Caco-2 (cell line): ENCODE data around the gene DCUN1D3. TPM values are rescaled to one million over a fixed set of nuclear protein-coding genes. Genes with fewer than 3 reads are reported as not detected.

ENCODE experiments used
- BruUV-seq: library from RNA; stranded (reverse); fragments of 400-500 nt; replicated peaks from 2 replicates; lab custom pipeline; 2021; lab: Mats Ljungman, UMichigan
- CTCF ChIA-PET: fragments of 300-600 bp; sonication (Branson Sonifier 250); formaldehyde crosslinking; loops from one replicate; lab custom pipeline; 2022; ENCODE audit warnings: antibody characterized with exemption; lab: Charles Lee
- POLR2A ChIA-PET: fragments of 300-600 bp; sonication (Branson Sonifier 250); formaldehyde crosslinking; loops from one replicate; lab custom pipeline; 2022; ENCODE audit warnings: antibody characterized with exemption; lab: Charles Lee
- DNase-seq, 2 experiments: peaks; one replicate each; pipeline versions ENCODE4 v3.0.0 to v3.0.0-alpha.2; 2020 to 2022
- H3K27me3 ChIP-seq: replicated peaks from 2 replicates; pipeline ENCODE4 v1.6.0; 2011; ENCODE audit warnings: low read length; ENCODE audit not compliant: control insufficient read depth, insufficient read depth
- H3K36me3 ChIP-seq: 2 replicates; pipeline ENCODE4 v1.5.1; 2011; ENCODE audit warnings: low read length; ENCODE audit not compliant: control insufficient read depth, insufficient read depth
- H3K4me1 ChIP-seq: fragments of 250-450 bp; sonication (Bioruptor Pico); 2 replicates; pipeline ENCODE4 v1.5.1; 2020; ENCODE audit warnings: mild to moderate bottlenecking
- H3K4me3 ChIP-seq: 2 replicates; pipeline ENCODE4 v1.5.1; 2011; ENCODE audit warnings: low read depth, mild to moderate bottlenecking, control low read depth, low read length
- H3K9me3 ChIP-seq: fragments of 250-450 bp; sonication (Bioruptor Pico); 2 replicates; pipeline ENCODE4 v1.5.1; 2020; ENCODE audit warnings: mild to moderate bottlenecking, moderate library complexity
- H3K27ac Mint-ChIP-seq: one replicate; pipeline ENCODE4 v1.8.0; 2022; ENCODE audit warnings: mixed read lengths; ENCODE audit not compliant: unreplicated experiment
- H3K27me3 Mint-ChIP-seq: one replicate; pipeline ENCODE4 v1.8.0; 2022; ENCODE audit warnings: mixed read lengths; ENCODE audit not compliant: insufficient read depth, unreplicated experiment
- H3K36me3 Mint-ChIP-seq: one replicate; pipeline ENCODE4 v1.8.0; 2022; ENCODE audit warnings: mild to moderate bottlenecking, mixed read lengths; ENCODE audit not compliant: insufficient read depth, unreplicated experiment
- H3K4me1 Mint-ChIP-seq: one replicate; pipeline ENCODE4 v1.8.0; 2022; ENCODE audit warnings: low read depth, mixed read lengths; ENCODE audit not compliant: unreplicated experiment
- H3K4me3 Mint-ChIP-seq: one replicate; pipeline ENCODE4 v1.8.0; 2022; ENCODE audit warnings: mild to moderate bottlenecking, moderate library complexity, mixed read lengths; ENCODE audit not compliant: unreplicated experiment
- H3K9me3 Mint-ChIP-seq: one replicate; pipeline ENCODE4 v1.8.0; 2022; ENCODE audit warnings: mixed read lengths; ENCODE audit not compliant: unreplicated experiment
- CTCF ChIP-seq, 2 experiments: fragments of 200-600 bp in 1 of 2; IDR thresholded peaks; 1 replicate in 1 of 2; 2 replicates in 1 of 2; pipeline versions ENCODE4 v1.5.1 to v1.8.0; 2011 to 2022; ENCODE audit warnings: antibody characterized with exemption in 1 of 2, control low read depth in 1 of 2, inconsistent platforms in 1 of 2, low read depth in 1 of 2, low read length in 1 of 2, mild to moderate bottlenecking in 1 of 2, moderate library complexity in 1 of 2; ENCODE audit not compliant: insufficient read depth in 1 of 2, severe bottlenecking in 1 of 2, unreplicated experiment in 1 of 2
- intact Hi-C: fragments of 100-400 bp; cut with micrococcal nuclease; formaldehyde crosslinking; loops from one replicate; pipeline ENCODE4 v1.10.0; 2022; ENCODE audit not compliant: unreplicated experiment
- total RNA-seq: library from RNA; stranded (reverse); gene quantifications from 2 replicates; pipeline ENCODE4 v1.2.3, GENCODE V29; 2022

The DCUN1D3 gene
- total RNA-seq, 1 experiment from 2014 or later = 19.2 TPM

GRCh38 chr16:20874088-20874581 is 26.0 kb downstream of the DCUN1D3 start:
- intact Hi-C loops = no loop called here
- Histone ChIP-seq H3K36me3 (no peaks in the 10 kb centered on the region; the same call in 1 of the 2 replicates), H3K27me3 (no peaks in the 10 kb centered on the region), H3K4me3 (no peak overlapping the region), H3K4me1 (peaks cover 17% of the 10 kb centered on the region), H3K9me3 (no peaks in the 10 kb centered on the region)
- H3K4me3 Mint-ChIP-seq = no peak overlapping the region
- no peak for DNase-seq
- H3K36me3 Mint-ChIP-seq = peaks cover 8% of the 10 kb centered on the region
- no peaks in the 10 kb centered on the region for H3K27me3 Mint-ChIP-seq
- BruUV-seq = no TSS peak
- H3K4me1 Mint-ChIP-seq = peaks cover under 1% of the 10 kb centered on the region
- no peaks in the 10 kb centered on the region for H3K9me3 Mint-ChIP-seq
- no peak overlapping the region for H3K27ac Mint-ChIP-seq
- CTCF ChIA-PET = interaction anchor here (0.7 to 1.4 kb wide), 2 partner anchors 10 to 73 kb away, joined by 3 to 6 read pairs; no protein-coding TSS in a partner anchor
- POLR2A ChIA-PET = no interaction called here
- no peak for TF ChIP-seq CTCF (IDR thresholded peaks at IDR 0.05; ENCODE audit: insufficient read depth in 1 of 2, low read depth in 1 of 2, low read length in 1 of 2, severe bottlenecking in 1 of 2, unreplicated experiment in 1 of 2)

- H3K27me3 ChIP-seq = no peaks in the 10 kb centered on the region
- CTCF ChIA-PET = interaction anchor here (0.7 kb wide), 1 partner anchor 73 kb away, joined by 3 read pairs; no protein-coding TSS in a partner anchor
- no peak for DNase-seq
- H3K4me3 Mint-ChIP-seq = no peak overlapping the region
- no TSS peak for BruUV-seq
- intact Hi-C loops = no loop called here
- no peaks in the 10 kb centered on the region; the same call in 1 of the 2 replicates for H3K36me3 ChIP-seq
- TF ChIP-seq CTCF (IDR thresholded peaks at IDR 0.05; ENCODE audit: insufficient read depth in 1 of 2, low read depth in 1 of 2, low read length in 1 of 2, severe bottlenecking in 1 of 2, unreplicated experiment in 1 of 2) = no peak
- POLR2A ChIA-PET = no interaction called here
- peaks cover 9% of the 10 kb centered on the region for H3K4me1 ChIP-seq
- H3K27ac Mint-ChIP-seq = no peak overlapping the region
- H3K4me3 ChIP-seq = no peak overlapping the region
- no peaks in the 10 kb centered on the region for H3K4me1 Mint-ChIP-seq
- no peaks in the 10 kb centered on the region for H3K9me3 ChIP-seq
- H3K9me3 Mint-ChIP-seq = no peaks in the 10 kb centered on the region
- H3K27me3 Mint-ChIP-seq = no peaks in the 10 kb centered on the region
- peaks cover 8% of the 10 kb centered on the region for H3K36me3 Mint-ChIP-seq
These were observed 26.8 kb downstream of the DCUN1D3 start for GRCh38 chr16:20873331-20873730.

- Histone ChIP-seq H3K4me3 (no peak overlapping the region), H3K4me1 (peaks cover 5% of the 10 kb centered on the region), H3K9me3 (no peaks in the 10 kb centered on the region), H3K27me3 (no peaks in the 10 kb centered on the region), H3K36me3 (no peaks in the 10 kb centered on the region; the same call in 1 of the 2 replicates)
- CTCF ChIA-PET = no interaction called here
- no peaks in the 10 kb centered on the region for H3K4me1 Mint-ChIP-seq
- no peaks in the 10 kb centered on the region for H3K9me3 Mint-ChIP-seq
- no peak overlapping the region for H3K4me3 Mint-ChIP-seq
- no peaks in the 10 kb centered on the region for H3K27me3 Mint-ChIP-seq
- TF ChIP-seq CTCF (IDR thresholded peaks at IDR 0.05; ENCODE audit: insufficient read depth in 1 of 2, low read depth in 1 of 2, low read length in 1 of 2, severe bottlenecking in 1 of 2, unreplicated experiment in 1 of 2) = no peak
- DNase-seq = no peak
- peaks cover 14% of the 10 kb centered on the region for H3K36me3 Mint-ChIP-seq
- POLR2A ChIA-PET = no interaction called here
- no TSS peak for BruUV-seq
- intact Hi-C loops = no loop called here
- H3K27ac Mint-ChIP-seq = no peak overlapping the region
These were observed 28.0 kb downstream of the DCUN1D3 start for GRCh38 chr16:20871941-20872815.
